SIG-M5 treated with dmso at 0.1 percent for 504 hours (cell line): ENCODE measurements around the gene SAXO2.
"Not testable (repeated sequence)": the region's sequence is repeated elsewhere in the genome, so short reads cannot be mapped to it uniquely, and the experiment has no call there.

Experiments used
- DNase-seq: peaks from one replicate; lab custom pipeline; 2025; ENCODE audit not compliant: unreplicated experiment; lab: John Stamatoyannopoulos, UW

The SAXO2 gene, protein sequence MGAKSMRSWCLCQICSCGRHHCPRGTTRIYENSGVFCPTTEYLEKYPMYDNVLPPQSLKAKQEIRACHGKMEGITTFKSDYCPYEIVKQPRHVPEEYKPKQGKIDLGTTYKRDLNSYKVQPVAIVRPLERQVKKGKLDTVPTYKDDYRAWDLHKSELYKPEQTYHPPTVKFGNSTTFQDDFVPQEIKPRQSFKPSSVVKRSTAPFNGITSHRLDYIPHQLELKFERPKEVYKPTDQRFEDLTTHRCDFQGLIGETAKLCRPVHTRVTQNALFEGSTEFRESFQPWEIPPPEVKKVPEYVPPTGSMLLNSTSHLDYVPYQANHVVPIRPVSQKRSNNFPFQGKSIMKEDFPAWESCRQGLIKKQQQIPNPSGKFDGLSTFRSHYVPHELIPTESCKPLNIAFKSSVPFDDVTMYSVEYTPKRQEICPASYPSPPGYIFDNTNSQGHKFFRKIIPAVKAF

DNA sequence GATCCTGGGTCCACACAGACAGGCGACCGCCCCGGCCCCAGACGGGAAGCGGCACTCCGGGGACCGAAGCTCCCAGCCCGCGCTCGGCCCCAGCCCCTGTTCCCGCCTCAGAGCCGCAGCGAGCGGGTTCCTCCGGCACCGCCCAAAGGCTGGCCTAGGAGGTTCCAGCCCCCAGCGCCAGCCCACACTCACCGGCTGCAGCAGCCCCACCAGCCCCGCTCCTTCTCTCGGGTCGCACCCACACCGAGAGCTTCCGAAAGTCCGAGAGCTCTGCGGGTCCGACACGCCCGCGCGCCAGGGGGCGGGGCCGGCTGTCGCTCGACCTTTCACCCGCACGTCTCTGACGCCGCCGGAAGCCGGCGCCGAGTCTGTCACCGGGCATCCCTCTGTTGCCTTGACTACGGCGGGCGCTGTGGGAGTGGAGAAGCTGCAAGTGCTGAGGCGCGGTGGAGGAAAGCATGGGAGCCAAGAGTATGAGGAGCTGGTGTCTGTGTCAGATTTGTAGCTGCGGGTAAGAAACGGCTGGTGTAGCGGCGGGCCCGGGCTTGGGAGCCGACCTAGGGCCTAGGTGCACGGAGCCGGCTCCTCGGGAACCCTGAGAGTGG is at the start of gene SAXO2, which contains the start of gene EFL1:
Gene SAXO2 (plus strand): TSS at position 397 of the 605 bp plus-strand sequence. CDS start 62 bp downstream, at position 459.
Gene EFL1 (minus strand): TSS at position 313 of the 605 bp plus-strand sequence. CDS start 956 bp downstream, outside the sequence.
- peak; percentile 78 for DNase-seq

DNA sequence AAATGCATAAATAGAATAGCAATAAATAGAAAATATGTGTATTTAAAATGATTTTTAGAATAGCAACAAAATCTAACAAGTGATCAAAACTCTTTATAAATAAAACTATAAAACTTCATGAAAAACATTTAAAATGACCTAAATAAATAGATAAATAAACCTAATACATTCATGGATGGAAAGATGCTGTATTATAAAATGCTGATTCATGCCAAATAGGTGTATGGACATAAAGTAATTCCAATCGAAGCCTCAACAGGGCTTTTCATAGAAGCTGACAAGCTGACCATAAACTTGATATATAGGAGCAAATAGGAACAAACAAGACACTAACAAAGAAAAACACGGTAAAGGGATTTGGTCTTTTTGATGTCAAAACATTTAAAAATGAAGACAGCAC is 46.5 kb upstream of the SAXO2 start:
- DNase-seq: not testable (repeated sequence)

DNA sequence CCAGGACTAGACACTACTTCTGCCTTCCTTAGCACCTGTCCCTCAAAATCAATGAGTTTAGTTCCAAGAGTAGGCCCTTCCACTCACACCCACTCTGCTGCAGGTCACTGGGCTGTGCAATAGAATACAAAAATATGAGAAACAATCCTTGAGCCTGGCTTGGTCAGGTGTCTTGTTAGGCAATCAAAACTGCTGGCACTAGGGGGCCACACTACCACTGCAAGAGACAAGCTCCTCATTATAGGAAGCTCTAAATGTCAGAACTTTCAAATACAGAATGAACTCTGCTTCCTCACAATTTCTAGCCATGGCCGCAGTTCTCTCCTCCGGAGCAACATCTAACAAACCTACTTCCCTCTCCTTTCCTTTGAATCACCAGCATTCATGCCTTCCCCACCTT is 41.1 kb upstream of the SAXO2 start:
- not testable (repeated sequence) for DNase-seq

DNA sequence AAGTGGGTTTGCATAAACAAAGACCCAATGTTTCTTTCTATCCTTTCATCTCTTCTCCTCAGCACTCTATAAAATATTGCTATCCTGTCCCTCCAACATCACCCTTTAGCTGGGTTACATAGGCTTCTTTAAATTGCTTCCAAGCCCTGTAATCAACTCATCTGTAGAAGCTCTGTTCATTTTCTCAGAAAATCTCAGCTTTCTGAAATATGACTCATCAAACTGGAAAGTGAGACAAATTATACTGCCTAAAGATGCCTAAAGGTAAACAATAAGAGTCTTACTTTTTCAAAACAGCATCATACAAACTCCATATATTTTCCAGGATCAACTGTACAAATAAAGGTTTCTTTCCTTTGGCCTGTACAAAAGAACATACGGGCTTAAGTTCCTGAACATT is 33.9 kb upstream of the SAXO2 start:
- no peak for DNase-seq

DNA sequence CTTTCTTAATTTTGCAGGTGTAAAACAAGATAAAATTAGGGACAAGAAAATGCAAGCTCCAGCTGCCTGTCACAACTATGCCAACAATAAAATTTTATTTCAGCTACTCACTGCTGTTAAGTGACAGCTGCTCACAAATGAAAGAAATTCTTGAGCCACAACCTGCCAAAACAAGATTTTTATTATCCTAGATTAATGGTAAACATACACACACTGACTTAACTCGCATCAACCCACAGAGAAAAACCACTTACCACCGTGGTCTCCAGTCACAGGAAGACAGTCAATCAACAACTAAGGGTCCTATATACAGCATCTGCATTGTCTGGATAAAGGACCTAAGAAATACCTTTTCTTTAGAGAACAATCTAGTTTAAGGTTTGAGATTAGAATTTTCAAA is 31.4 kb upstream of the SAXO2 start:
- no peak for DNase-seq

DNA sequence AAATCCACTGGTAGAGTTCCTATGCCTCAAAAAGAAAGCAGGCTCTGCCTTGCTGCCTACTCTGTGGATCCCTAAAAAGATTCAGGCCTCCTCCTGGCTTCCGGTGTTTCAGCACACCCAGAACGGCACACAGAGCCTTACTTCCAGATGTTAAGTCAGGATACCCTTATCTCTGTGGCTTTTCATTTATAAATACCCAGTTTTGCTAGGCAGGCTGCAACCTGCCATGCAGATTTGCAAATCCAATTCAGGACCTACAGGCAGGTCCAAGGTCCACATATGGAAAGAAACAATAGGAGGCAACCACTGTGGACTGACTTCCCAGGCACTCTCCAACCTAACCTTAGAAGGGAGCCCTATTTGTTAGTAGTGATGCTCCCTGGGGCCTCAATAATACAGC is 30.8 kb upstream of the SAXO2 start:
- no peak for DNase-seq

DNA sequence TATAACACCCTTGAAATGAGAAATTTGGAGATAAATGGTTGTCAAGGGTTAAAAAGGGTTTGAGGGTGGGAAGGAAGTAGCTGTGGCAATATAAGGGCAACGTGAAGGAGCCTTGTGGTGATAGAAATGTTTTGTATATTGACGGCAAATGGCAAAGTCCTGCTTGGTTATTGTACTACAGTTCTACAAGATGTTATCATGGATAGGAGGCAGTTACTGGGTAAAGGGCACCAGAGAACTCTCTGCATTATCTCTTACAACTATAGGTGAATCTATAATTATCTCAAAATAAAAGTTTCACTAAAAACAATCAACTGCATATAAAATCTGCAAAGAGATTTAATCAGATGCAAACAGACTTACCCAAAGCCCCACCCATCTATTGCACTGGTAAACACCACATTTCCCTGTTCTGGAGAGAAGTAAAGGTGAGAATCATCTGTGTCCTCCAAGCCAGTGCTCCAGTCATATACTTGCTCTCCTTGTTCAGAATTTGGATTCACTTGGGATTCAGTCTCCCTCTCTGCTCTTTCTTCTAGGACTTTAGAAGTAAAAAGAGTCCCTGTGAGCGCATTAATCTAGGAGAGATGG is 24.6 kb upstream of the SAXO2 start:
- not testable (repeated sequence) for DNase-seq

DNA sequence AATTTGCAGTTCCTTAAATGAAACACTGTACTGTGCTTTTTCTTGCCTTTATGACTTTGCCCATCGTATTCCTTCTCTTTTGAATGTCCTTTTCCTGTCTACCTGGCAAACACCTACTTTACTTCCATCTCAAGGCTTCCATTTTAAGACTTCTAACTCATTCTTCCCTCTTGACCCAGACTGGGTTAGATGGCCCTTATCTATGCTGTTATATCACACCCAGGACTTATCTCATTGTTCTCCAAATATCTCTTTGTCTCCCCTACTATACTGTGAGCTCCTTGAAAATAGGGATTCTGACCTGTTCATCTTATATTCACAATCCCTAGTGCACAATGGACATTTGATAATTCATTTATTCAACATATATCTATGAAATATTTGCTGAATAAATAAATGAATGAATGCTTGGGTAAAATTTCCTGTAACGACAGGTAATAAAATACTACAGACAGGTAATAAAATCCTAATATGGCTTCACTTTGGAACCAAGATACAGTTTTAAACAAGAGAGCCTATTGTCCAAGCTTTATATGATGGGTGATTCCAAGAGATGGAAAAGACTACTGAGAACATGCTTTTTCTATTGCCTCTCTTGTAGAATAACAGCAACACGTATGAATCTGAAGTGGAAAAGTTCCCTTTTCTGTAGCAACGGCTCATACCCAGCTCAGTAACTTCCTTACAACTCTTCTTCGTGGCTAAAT is 22.8 kb upstream of the SAXO2 start:
- DNase-seq: no peak

DNA sequence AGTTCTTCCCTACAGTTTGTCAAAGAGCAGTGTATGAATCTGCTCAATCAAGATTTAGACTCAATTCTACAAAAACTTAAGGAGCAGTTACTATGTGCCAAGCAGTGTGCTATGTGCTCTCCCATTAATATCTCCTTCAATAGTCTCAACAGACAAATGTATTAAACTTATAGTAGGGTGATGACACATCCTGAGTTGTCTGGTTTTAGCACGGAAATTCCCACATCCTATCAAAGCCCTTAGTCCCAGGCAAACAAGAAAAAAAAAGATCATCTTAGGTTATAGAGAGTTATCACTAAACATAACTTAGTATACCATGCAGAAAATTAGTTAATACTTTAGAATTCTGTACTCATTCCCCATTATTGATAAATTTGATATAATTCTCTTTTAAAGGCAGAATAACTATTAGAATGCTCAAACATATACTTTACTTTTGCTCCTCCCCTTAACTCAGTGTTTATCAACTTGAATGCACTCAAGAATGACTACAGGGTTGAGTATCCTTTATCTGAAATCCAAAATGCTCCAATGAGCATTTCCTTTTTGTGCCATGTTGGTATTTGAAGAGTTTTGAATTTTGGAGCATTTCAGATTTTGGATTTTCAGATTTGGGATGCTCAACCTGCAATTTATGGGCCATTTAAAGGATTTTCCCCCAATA is 20.6 kb upstream of the SAXO2 start:
- DNase-seq: not testable (repeated sequence)

DNA sequence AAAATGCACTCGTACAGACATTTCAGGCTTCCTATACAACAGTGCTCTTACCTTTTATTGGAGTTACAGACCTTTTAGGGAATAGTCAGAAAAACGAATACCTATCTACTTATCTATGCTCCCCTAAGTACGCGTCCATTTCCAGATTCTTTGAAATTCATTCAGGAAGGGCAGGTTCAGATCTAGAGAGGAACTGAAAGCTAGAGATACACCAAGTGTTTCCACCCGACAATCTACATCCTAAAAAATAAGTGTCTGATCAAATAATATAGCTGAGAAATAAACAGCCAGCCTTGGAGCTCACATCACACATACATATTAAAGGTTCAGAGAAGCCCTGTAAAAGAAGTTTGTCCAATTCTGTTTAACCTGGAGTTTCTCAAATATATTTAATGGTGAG is 19.0 kb upstream of the SAXO2 start:
- not testable (repeated sequence) for DNase-seq

DNA sequence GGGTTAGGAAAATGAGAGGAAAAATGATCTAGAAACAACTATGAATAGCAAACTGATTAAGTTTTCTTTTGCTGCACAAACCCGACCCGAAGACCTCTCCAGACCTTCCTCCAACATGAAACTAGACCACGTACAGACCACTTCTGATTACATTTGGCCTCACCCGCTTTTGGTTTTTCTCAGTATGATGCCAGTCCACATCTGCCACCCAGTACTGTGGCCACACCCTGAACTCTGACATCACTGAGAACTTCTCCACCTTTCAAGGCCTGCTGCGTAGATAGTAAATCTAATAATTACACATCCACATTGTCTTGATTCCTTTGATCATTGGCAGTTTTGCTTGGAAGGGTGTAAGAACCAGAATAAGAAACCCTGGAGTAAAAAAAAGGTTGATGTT is 16.7 kb upstream of the SAXO2 start:
- DNase-seq: not testable (repeated sequence)

DNA sequence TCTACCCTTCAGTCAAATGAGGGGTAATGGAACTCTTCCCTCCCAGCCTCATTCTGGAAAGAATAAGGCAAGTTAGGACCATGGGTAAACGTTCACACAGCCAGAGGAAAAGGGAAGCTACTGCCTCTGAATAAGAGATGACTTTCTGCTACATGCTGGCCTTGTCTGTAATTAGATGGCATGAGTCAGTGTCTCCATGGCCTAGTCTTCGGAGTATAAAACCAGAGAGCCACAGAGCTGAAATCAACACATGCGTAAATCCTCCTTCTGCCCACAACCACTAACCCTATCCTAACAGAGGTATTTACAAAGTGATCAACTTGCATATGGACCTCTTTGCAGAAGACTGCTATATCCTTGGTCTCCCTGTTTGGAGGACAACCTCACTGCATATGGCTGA is 14.4 kb upstream of the SAXO2 start:
- not testable (repeated sequence) for DNase-seq

DNA sequence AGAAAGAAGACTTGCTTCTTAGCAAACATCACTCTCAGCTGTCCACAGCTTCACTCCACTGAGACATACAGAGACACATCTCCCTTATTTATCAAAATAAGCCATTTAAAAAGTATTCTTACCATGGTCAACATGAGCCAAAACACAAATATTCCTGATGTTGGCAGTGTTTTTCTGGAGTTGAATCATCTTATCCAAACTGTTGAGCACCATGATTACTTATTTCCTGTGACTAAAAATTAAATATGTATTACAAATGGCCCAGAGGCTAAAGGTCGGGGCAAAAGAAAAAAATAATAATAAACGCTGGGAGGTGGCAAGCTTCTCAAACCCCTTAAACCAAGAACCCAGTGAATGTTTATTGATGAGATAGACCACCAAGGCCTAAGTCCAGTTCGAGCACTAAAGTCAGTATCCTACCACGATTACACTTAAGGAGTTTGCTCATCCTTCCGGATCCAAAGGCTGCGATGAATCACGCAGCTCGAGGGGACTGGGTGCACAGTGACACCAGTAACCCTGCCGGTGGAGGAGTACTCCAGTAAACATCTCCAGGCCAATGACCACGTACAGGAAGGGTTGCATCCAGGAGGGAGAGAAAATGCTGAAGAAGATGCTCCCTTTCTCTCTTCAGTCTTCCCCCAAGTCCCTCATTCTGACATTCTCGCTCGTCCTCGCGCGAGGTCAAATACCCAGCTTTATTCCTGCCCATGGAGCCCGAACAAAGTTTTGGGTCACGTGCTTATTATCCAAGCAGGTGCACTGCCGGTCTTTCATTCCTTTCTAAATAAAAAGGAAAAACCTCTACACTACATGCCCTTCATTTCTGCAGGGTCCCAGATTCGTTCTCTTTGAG is 824 bp upstream of the SAXO2 start:
- peak; percentile 26 for DNase-seq

DNA sequence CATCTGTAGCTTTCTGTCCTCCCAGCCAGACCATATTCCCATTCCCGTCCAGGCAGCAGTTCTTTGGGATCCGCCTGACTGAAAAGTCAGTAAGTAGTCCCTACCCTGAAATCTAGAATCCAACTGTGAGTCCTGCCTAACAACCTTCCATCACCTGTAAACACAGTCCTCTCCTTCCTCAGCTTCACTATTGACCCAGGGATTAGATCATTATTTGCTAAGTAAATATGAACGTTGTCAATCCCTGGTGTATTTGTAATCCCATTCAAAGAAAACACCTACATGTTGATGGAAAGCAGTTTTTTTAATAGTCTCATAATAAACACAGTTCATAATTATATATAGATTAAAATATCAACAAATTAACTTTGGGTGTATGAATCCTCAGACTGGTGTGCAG is 732 bp downstream of the SAXO2 start:
- peak; percentile 51 for DNase-seq

DNA sequence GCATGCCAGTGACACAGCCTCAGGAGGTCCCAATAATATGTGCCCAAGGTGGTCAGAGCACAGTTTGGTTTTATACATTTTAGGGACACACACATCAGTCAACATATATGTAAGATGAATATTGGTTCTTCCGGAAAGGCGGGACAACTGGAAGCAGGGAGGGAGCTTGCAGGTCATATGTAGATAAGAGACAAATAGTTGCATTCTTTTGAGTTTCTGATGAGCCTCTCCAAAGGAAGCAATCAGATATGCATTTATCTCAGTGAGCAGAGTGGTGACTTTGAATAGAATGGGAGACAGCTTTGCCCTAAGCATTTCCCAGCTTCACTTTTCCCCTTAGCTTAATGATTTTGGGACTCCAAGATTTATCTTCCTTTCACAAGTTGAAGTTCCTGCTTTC is 4.5 kb downstream of the SAXO2 start:
- DNase-seq: not testable (repeated sequence)

DNA sequence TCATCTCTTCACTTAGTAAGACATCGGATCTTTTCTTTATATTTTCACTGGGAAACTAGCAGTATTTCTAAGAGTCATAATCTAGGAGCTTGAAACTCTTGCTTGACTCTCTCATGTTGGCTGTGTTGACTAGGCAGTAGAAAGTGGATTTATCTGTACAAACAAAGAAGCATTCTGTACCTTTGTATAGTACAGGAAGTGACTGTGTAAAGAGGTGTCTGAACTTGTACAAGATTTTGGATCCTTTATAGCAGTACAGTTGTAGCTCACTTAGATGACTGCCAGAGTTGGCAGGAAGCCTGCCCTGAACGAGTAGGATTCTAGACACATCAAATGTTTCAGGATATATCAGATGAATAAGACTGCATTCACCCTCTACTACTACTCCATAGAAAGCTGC is 5.8 kb downstream of the SAXO2 start:
- not testable (repeated sequence) for DNase-seq

DNA sequence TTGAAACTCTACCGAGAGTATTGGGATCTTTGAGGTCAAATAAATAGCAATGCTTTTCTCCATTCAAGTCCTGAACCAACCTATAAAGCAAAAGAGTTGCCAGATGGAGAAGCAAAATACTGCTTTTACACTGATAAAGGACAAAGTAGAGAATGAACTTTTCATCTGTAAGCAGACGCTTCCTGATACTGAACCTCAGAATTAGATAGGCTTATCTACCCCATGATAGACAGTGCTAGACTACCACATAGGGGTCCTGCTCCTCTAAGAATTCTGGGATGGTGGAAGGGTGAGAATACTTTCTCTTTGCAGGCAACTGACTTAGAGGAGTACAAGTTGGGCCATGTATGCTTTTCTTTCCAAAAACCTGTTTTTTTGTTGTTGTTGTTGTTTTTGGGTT is 9.5 kb downstream of the SAXO2 start:
- no peak for DNase-seq

DNA sequence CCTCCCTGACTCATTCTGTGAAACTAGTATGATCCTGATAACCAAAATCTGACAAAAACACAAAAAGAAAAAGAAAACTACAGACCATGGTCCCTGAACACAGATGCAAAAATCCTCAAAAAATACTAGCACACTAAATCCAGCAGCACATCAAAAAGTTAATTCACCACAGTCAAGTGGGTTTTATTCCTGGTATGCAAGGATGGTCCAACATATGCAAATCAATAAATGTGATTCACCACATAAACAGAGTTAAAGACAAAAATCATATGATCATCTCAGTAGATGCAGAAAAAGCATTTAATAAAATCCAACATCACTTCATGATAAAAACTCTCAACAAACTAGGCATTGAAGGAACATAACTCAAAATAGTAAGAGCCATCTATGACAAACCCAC is 12.8 kb downstream of the SAXO2 start:
- no peak for DNase-seq

DNA sequence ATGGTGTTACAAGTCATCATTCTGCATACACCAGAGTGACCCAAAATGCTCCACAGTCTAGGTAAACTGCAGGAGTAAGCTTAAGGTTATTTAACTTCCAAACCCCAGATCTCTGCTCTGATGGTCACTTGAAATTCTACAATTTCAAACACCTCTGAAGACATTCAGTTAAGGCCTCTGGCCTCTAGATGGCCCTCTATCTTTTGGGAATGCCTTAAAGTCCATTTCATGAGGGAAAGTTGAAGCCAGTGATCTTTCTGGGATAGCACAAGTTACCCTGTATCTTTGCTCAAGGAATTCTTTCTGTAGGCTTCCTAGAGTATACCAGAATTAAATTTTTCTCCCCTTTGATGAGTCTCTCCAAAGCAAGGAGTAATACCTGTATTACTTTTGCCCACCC is 18.7 kb downstream of the SAXO2 start:
- DNase-seq: not testable (repeated sequence)

DNA sequence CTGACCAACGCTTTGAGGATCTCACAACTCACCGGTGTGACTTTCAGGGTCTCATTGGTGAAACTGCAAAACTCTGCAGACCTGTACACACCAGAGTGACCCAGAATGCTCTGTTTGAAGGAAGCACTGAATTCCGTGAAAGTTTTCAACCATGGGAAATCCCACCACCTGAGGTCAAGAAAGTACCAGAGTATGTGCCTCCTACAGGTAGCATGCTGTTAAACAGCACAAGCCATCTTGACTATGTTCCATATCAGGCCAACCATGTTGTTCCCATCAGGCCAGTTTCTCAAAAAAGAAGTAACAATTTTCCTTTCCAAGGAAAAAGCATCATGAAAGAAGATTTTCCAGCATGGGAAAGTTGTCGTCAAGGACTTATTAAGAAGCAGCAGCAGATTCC is 19.8 kb downstream of the SAXO2 start:
- DNase-seq: not testable (repeated sequence)
